HG03442 (cell line): Measurements from ENCODE around the gene ANXA2R.

ENCODE experiments used
- ATAC-seq: cut with Tn5 transposase; IDR thresholded peaks from one replicate; pipeline ENCODE4 v1.9.1; 2021; ENCODE audit warnings: mild to moderate bottlenecking, moderate library complexity; ENCODE audit not compliant: unreplicated experiment

ANXA2R gene

GRCh38 chr5:43001748-43002147 lies 38.4 kb downstream of the ANXA2R start:
- ATAC-seq = no peak

GRCh38 chr5:43000914-43001313 lies 39.2 kb downstream of the ANXA2R start:
- no peak for ATAC-seq

- ATAC-seq = no peak
Observed at GRCh38 chr5:43000111-43000840, 39.8 kb downstream of the ANXA2R start.

- ATAC-seq = no peak
Observed at GRCh38 chr5:42995360-42995751, 44.8 kb downstream of the ANXA2R start.

- ATAC-seq = peak; percentile 47
Observed at GRCh38 chr5:42994555-42995359, 45.4 kb downstream of the ANXA2R start.

GRCh38 chr5:42994246-42994554 lies 45.9 kb downstream of the ANXA2R start:
- no peak for ATAC-seq

- ATAC-seq = no peak
Observed at GRCh38 chr5:42993516-42994245, 46.4 kb downstream of the ANXA2R start.

GRCh38 chr5:42992088-42992879 lies 47.8 kb downstream of the ANXA2R start:
- peak; percentile 40 for ATAC-seq

GRCh38 chr5:42991404-42992087 lies 48.6 kb downstream of the ANXA2R start:
- peak; percentile 23 for ATAC-seq

GRCh38 chr5:42990892-42991291 lies 49.2 kb downstream of the ANXA2R start:
- ATAC-seq = no peak
